Peyer's patch (tissue), 4 donors: ENCODE measurements around the gene KRTAP10-12.

Experiments used
- CTCF ChIP-seq, 6 experiments: fragments of 450-650 bp in 4 of 6; fragments of 200-600 bp in 2 of 6; sonication (generic) in 1 of 6; IDR thresholded peaks; one replicate each; pipeline ENCODE4 v1.5.1; 2017 to 2019; ENCODE audit warnings: antibody characterized with exemption in 6 of 6, mild to moderate bottlenecking in 3 of 6, moderate library complexity in 1 of 6
- POLR2A ChIP-seq, 2 donors: fragments of 450-650 bp; IDR thresholded peaks; one replicate each; pipeline ENCODE4 v1.5.1; 2017; ENCODE audit warnings: antibody characterized with exemption in 2 of 2, mild to moderate bottlenecking in 2 of 2, moderate library complexity in 2 of 2

GRCh38 chr21:44722731-44723130 is 25.8 kb downstream of the KRTAP10-12 start:
- no peak for TF ChIP-seq CTCF (IDR thresholded peaks at IDR 0.05)
- no peak for TF ChIP-seq POLR2A (IDR thresholded peaks at IDR 0.05)
